H9 (cell line): ENCODE results near the gene CCNT1. TPM values are rescaled to one million over a fixed set of nuclear protein-coding genes. Genes with fewer than 3 reads are reported as not detected.

Experiments
- DNase-seq: peaks from one replicate; pipeline ENCODE4 v3.0.0-alpha.2; 2017
- H2AFZ ChIP-seq: one replicate; pipeline ENCODE4 v1.6.1; 2013; ENCODE audit warnings: mild to moderate bottlenecking, low read length, control low read depth, moderate library complexity
- H2AK5ac ChIP-seq: 2 replicates; pipeline ENCODE4 v1.6.1; 2013; ENCODE audit warnings: low read length, control low read depth, mixed read lengths; ENCODE audit not compliant: insufficient read length
- H2BK120ac ChIP-seq: one replicate; pipeline ENCODE4 v1.6.1; 2013; ENCODE audit warnings: low read depth, mild to moderate bottlenecking, low read length, control low read depth, inconsistent platforms; ENCODE audit not compliant: poor library complexity, severe bottlenecking
- H2BK12ac ChIP-seq: 2 replicates; pipeline ENCODE4 v1.6.1; 2013; ENCODE audit warnings: low read length, control low read depth, mixed read lengths, low read depth; ENCODE audit not compliant: insufficient read length
- H2BK15ac ChIP-seq: 2 replicates; pipeline ENCODE4 v1.6.1; 2013; ENCODE audit warnings: low read depth, low read length, control low read depth
- H2BK20ac ChIP-seq: one replicate; pipeline ENCODE4 v1.6.1; 2013; ENCODE audit warnings: low read depth, mild to moderate bottlenecking, low read length, control low read depth, inconsistent platforms; ENCODE audit not compliant: poor library complexity, severe bottlenecking
- H2BK5ac ChIP-seq: 2 replicates; pipeline ENCODE4 v1.6.1; 2013; ENCODE audit warnings: low read length, control low read depth, mixed read lengths; ENCODE audit not compliant: insufficient read length
- H3K14ac ChIP-seq: 2 replicates; pipeline ENCODE4 v1.6.1; 2013; ENCODE audit warnings: low read length, control low read depth; ENCODE audit not compliant: insufficient read depth
- H3K18ac ChIP-seq: 2 replicates; pipeline ENCODE4 v1.6.1; 2013; ENCODE audit warnings: low read depth, mild to moderate bottlenecking, mixed read lengths, low read length, control low read depth; ENCODE audit not compliant: insufficient read length
- H3K23ac ChIP-seq: 2 replicates; pipeline ENCODE4 v1.6.1; 2013; ENCODE audit warnings: low read length, control low read depth, mixed read lengths, low read depth; ENCODE audit not compliant: insufficient read length
- H3K23me2 ChIP-seq: 2 replicates; pipeline ENCODE4 v1.6.1; 2013; ENCODE audit warnings: low read depth, mild to moderate bottlenecking, mixed read lengths, low read length, control low read depth; ENCODE audit not compliant: insufficient read length, poor library complexity, severe bottlenecking
- H3K27ac ChIP-seq: 2 replicates; pipeline ENCODE4 v1.5.1; 2013; ENCODE audit warnings: low read length, control low read depth, mixed read lengths, low read depth; ENCODE audit not compliant: insufficient read length
- H3K27me3 ChIP-seq: 2 replicates; pipeline ENCODE4 v1.6.1; 2013; ENCODE audit warnings: low read length, control low read depth, inconsistent platforms; ENCODE audit not compliant: insufficient read depth
- H3K4ac ChIP-seq: 2 replicates; pipeline ENCODE4 v1.6.1; 2013; ENCODE audit warnings: low read depth, mild to moderate bottlenecking, control low read depth, inconsistent platforms, low read length, moderate library complexity
- H3K4me1 ChIP-seq: 2 replicates; pipeline ENCODE4 v1.6.1; 2013; ENCODE audit warnings: low read length, control low read depth, inconsistent platforms; ENCODE audit not compliant: insufficient read depth
- H3K4me2 ChIP-seq: 2 replicates; pipeline ENCODE4 v1.6.1; 2013; ENCODE audit warnings: low read length, control low read depth, mixed read lengths; ENCODE audit not compliant: insufficient read length, insufficient read depth
- H3K56ac ChIP-seq: 2 replicates; pipeline ENCODE4 v1.6.1; 2013; ENCODE audit warnings: low read depth, mild to moderate bottlenecking, mixed read lengths, low read length, control low read depth; ENCODE audit not compliant: insufficient read length
- H3K79me1 ChIP-seq: 2 replicates; pipeline ENCODE4 v1.6.1; 2013; ENCODE audit warnings: low read depth, mild to moderate bottlenecking, moderate library complexity, low read length, control low read depth, inconsistent platforms; ENCODE audit not compliant: insufficient read depth, poor library complexity, severe bottlenecking
- H3K79me2 ChIP-seq: 2 replicates; pipeline ENCODE4 v1.6.1; 2013; ENCODE audit warnings: low read length, control low read depth, inconsistent platforms; ENCODE audit not compliant: insufficient read depth
- H3K9ac ChIP-seq: 2 replicates; pipeline ENCODE4 v1.6.1; 2013; ENCODE audit warnings: low read length, control low read depth, mixed read lengths; ENCODE audit not compliant: insufficient read length; ENCODE audit errors: extremely low read depth
- H3K9me3 ChIP-seq: one replicate; pipeline ENCODE4 v1.6.1; 2013; ENCODE audit warnings: low read depth, low read length, inconsistent platforms; ENCODE audit not compliant: control insufficient read depth
- H3T11ph ChIP-seq: one replicate; pipeline ENCODE4 v1.6.1; 2013; ENCODE audit warnings: mild to moderate bottlenecking, low read length, control low read depth, inconsistent platforms
- H4K20me1 ChIP-seq: one replicate; pipeline ENCODE4 v1.6.1; 2013; ENCODE audit not compliant: control insufficient read depth, insufficient read length, insufficient read depth
- H4K5ac ChIP-seq: 2 replicates; pipeline ENCODE4 v1.6.1; 2013; ENCODE audit warnings: low read depth, mild to moderate bottlenecking, mixed read lengths, low read length, control low read depth; ENCODE audit not compliant: insufficient read length
- H4K8ac ChIP-seq: replicated peaks from 2 replicates; pipeline ENCODE4 v1.6.1; 2013; ENCODE audit warnings: low read length, control low read depth, mixed read lengths, low read depth; ENCODE audit not compliant: insufficient read length
- H4K91ac ChIP-seq: 2 replicates; pipeline ENCODE4 v1.6.1; 2013; ENCODE audit warnings: low read depth, mild to moderate bottlenecking, moderate library complexity, mixed read lengths, low read length, control low read depth; ENCODE audit not compliant: insufficient read length
- H3K27ac Mint-ChIP-seq, 3 experiments: 2 replicates in 2 of 3; 3 replicates in 1 of 3; pipeline ENCODE4 v1.8.0; 2020 to 2021; ENCODE audit warnings: mixed read lengths in 3 of 3, mild to moderate bottlenecking in 1 of 3, moderate library complexity in 1 of 3
- H3K27me3 Mint-ChIP-seq: 2 replicates; pipeline ENCODE4 v1.8.0; 2021; ENCODE audit warnings: low read depth, mild to moderate bottlenecking, moderate library complexity, mixed read lengths
- H3K36me3 Mint-ChIP-seq, 3 experiments: 2 replicates in 2 of 3; 3 replicates in 1 of 3; pipeline ENCODE4 v1.8.0; 2020 to 2021; ENCODE audit warnings: low read depth in 3 of 3, mixed read lengths in 3 of 3; ENCODE audit not compliant: insufficient read depth in 1 of 3
- H3K4me1 Mint-ChIP-seq, 2 experiments: 2 replicates each; pipeline ENCODE4 v1.8.0; 2020; ENCODE audit warnings: mixed read lengths in 2 of 2
- H3K4me3 Mint-ChIP-seq, 2 experiments: 2 replicates in 1 of 2; 3 replicates in 1 of 2; pipeline ENCODE4 v1.8.0; 2020 to 2021; ENCODE audit warnings: mild to moderate bottlenecking in 2 of 2, mixed read lengths in 2 of 2, moderate library complexity in 1 of 2
- H3K9me3 Mint-ChIP-seq, 2 experiments: 2 replicates in 1 of 2; 3 replicates in 1 of 2; pipeline ENCODE4 v1.8.0; 2020; ENCODE audit warnings: mild to moderate bottlenecking in 2 of 2, mixed read lengths in 2 of 2, moderate library complexity in 1 of 2
- CTCF ChIP-seq: fragments of 200-600 bp; sonication (generic); conservative IDR thresholded peaks from 3 replicates; pipeline ENCODE4 v1.8.0; 2021; ENCODE audit warnings: antibody characterized with exemption, mild to moderate bottlenecking
- WGBS: extraction: QIAGEN DNeasy Blood & Tissue Kit; methylation state at CpG from one replicate; pipeline ENCODE4 v1.1.7; 2013; ENCODE audit warnings: missing lambda C conversion rate, low lambda C conversion rate, mixed read lengths; ENCODE audit not compliant: insufficient read length; ENCODE audit errors: extremely low coverage; 5-methylcytosine and 5-hydroxymethylcytosine counted together
- total RNA-seq: library from RNA; stranded (reverse); gene quantifications from 2 replicates; pipeline ENCODE4 v1.2.1, GENCODE V29; 2021

The CCNT1 gene
- total RNA-seq, 1 experiment from 2014 or later, result 53.1 TPM

- Histone ChIP-seq H4K5ac (no peak overlapping the region), H3K23me2 (no peaks in the 10 kb centered on the region), H3K4me1 (no peaks in the 10 kb centered on the region), H2BK12ac (no peak overlapping the region), H2BK15ac (no peak overlapping the region), H3K56ac (no peak overlapping the region), H2AFZ (no peak overlapping the region), H3K14ac (no peak overlapping the region), H2BK5ac (no peak overlapping the region), H3K27me3 (no peaks in the 10 kb centered on the region), H4K91ac (no peak overlapping the region), H2AK5ac (no peak overlapping the region), H3K9ac (no peak overlapping the region), H3K4me2 (no peak overlapping the region), H4K20me1 (no peaks in the 10 kb centered on the region), H4K8ac (no peak overlapping the region), H3K9me3 (peaks cover 4% of the 10 kb centered on the region), H2BK120ac (no peak overlapping the region), H3K79me1 (no peaks in the 10 kb centered on the region), H3K4ac (no peak overlapping the region), H3T11ph (no peak overlapping the region), H3K27ac (no peak overlapping the region), H2BK20ac (no peak overlapping the region), H3K79me2 (no peaks in the 10 kb centered on the region), H3K23ac (no peak overlapping the region), H3K18ac (no peak overlapping the region)
- no CpG with 5 or more reads among the region's 3 CpGs for WGBS
- Mint-ChIP-seq H3K27me3 (no peaks in the 10 kb centered on the region; the same call in 1 of the 2 replicates), H3K4me3 (no peak overlapping the region), H3K36me3 (peaks cover 42 to 53% (median 47%) of the 10 kb centered on the region in 3 experiments), H3K27ac (no peak overlapping the region), H3K4me1 (no peaks in the 10 kb centered on the region), H3K9me3 (peaks cover 34 to 38% of the 10 kb centered on the region in 2 experiments)
- no peak for DNase-seq
- TF ChIP-seq CTCF, result no peak
These were observed 75.7 kb downstream of the CCNT1 start for GRCh38 chr12:48640854-48641253.
